ENCODE results near the gene GTF2IRD2. TPM values are rescaled to one million over a fixed set of nuclear protein-coding genes. Genes with fewer than 3 reads are reported as not detected.
"Not testable (repeated sequence)": the region's sequence is repeated elsewhere in the genome, so short reads cannot be mapped to it uniquely, and the experiment has no call there.

GTF2IRD2 gene
- total and polyA plus RNA-seq, 10 of the 15 experiments (the other 5 are each of a cell fraction or from before 2014, with no cell fraction given) = 2.9 to 16.6 (median 5.8) TPM

DNA sequence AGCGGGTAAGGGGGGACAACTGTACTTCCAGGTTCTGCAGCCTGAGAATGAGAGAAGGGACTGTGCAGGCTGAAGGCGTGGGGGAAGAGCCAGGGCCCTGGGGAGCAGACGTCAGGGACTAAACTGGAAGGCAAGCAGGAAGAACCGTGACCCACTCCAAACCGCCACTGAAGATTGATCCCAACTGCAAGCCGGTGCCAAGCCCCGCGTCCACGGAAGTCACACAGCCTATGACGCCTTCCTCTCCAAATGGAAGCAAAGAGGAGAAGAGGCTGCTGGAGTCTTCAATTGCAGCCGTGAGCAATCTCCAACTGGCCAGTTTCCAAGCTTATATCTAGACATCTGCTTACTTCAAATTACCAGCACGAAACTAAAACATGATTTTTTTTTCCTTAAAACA is 1.6 kb downstream of the GTF2IRD2 start:
- CTCF ChIA-PET; RAD21 ChIA-PET (ENCODE audit: unreplicated experiment); H3K27ac ChIP-seq (ENCODE audit: control insufficient read depth, insufficient read depth); SMC1A ChIA-PET (ENCODE audit: uncharacterized antibody, unreplicated experiment); in situ Hi-C loops (cut with MboI); H4K20me1 ChIP-seq (ENCODE audit: control insufficient read depth, insufficient read depth); H3K9me3 ChIP-seq (replicated peaks; ENCODE audit: control insufficient read depth, insufficient read depth, low read length); H3K4me1 ChIP-seq (ENCODE audit: control insufficient read depth, insufficient read depth, low read length); DNase-seq (ENCODE audit: low read depth, low spot score); H3K4me3 ChIP-seq; H3K4me2 ChIP-seq (ENCODE audit: control insufficient read depth, insufficient read depth); H3K36me3 ChIP-seq (ENCODE audit: control insufficient read depth in 2 of 2, insufficient read depth in 2 of 2, low read length in 1 of 2); FAIRE-seq; H3K79me2 ChIP-seq (ENCODE audit: control insufficient read depth, insufficient read depth, low read length); intact Hi-C loops (cut with micrococcal nuclease; ENCODE audit: unreplicated experiment); POLR2A ChIA-PET; H2AFZ ChIP-seq (ENCODE audit: control insufficient read depth, low read depth, low read length); ATAC-seq; H3K27me3 ChIP-seq (replicated peaks in 1 of 2; ENCODE audit: control insufficient read depth in 2 of 2, insufficient read depth in 2 of 2, low read length in 1 of 2); H3K9ac ChIP-seq (ENCODE audit: control insufficient read depth, insufficient read depth, low read length); BruUV-seq (replicated peaks): not testable (repeated sequence)
- no CpG with 5 or more reads among the region's 12 CpGs for WGBS (ENCODE audit: insufficient coverage, insufficient replicate concordance, low lambda C conversion rate, missing lambda C conversion rate)

DNA sequence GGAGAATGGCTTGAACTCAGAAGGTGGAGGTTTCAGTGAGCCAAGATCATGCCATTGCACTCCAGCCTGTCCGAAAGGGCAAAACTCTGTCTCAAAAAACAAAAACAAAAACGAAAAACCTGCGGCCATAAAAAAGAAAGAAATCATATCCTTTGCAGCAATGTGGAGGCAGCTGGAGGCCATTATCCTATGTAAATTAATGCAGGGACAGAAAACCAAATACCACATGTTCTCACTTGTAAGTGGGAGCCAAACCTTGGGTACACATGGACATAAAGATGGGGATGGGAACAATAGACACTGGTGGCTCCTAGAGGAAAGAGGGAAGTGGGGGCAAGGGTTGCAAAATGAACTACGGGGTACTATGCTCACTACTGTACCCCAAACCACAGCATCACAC is 21.0 kb downstream of the GTF2IRD2 start:
- RAD21 ChIA-PET (ENCODE audit: unreplicated experiment) = not testable (repeated sequence)

DNA sequence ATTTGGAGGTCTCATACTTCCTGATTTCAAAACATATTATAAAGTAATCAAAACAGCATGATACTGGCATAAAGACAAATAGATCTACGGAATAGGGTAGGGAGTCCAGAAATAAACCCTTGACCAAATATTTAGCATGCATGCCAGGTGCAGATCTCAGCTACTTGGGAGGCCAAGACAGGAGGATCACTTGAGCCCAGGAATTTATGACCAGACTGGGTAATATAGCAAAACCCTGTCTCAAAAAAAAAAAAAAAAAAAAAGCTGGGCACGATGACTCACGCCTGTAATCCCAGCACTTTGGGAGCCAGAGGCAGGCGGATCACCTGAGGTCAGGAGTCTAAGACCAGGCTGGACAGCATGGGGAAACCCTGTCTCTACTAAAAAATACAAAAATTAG is 21.4 kb downstream of the GTF2IRD2 start:
- H3K36me3 ChIP-seq (ENCODE audit: control insufficient read depth in 2 of 2, insufficient read depth in 2 of 2, low read length in 1 of 2); POLR2A ChIA-PET; FAIRE-seq; H3K27me3 ChIP-seq (replicated peaks in 1 of 2; ENCODE audit: control insufficient read depth in 2 of 2, insufficient read depth in 2 of 2, low read length in 1 of 2); SMC1A ChIA-PET (ENCODE audit: uncharacterized antibody, unreplicated experiment); CTCF ChIA-PET; H3K9me3 ChIP-seq (replicated peaks; ENCODE audit: control insufficient read depth, insufficient read depth, low read length); RAD21 ChIA-PET (ENCODE audit: unreplicated experiment); in situ Hi-C loops (cut with MboI); H3K4me2 ChIP-seq (ENCODE audit: control insufficient read depth, insufficient read depth); ATAC-seq; H2AFZ ChIP-seq (ENCODE audit: control insufficient read depth, low read depth, low read length); H3K79me2 ChIP-seq (ENCODE audit: control insufficient read depth, insufficient read depth, low read length); DNase-seq (ENCODE audit: low read depth, low spot score); H3K27ac ChIP-seq (ENCODE audit: control insufficient read depth, insufficient read depth); H3K4me1 ChIP-seq (ENCODE audit: control insufficient read depth, insufficient read depth, low read length); H4K20me1 ChIP-seq (ENCODE audit: control insufficient read depth, insufficient read depth); H3K9ac ChIP-seq (ENCODE audit: control insufficient read depth, insufficient read depth, low read length); H3K4me3 ChIP-seq; BruUV-seq (replicated peaks); intact Hi-C loops (cut with micrococcal nuclease; ENCODE audit: unreplicated experiment): not testable (repeated sequence)
- WGBS (ENCODE audit: insufficient coverage, insufficient replicate concordance, low lambda C conversion rate, missing lambda C conversion rate) = 88% methylated on average over 1 of the region's 4 CpGs

More for the DNA sequence above, 21.0 kb downstream of the GTF2IRD2 start:
- POLR2A ChIA-PET; H3K9me3 ChIP-seq (replicated peaks; ENCODE audit: control insufficient read depth, insufficient read depth, low read length); H3K27me3 ChIP-seq (replicated peaks in 1 of 2; ENCODE audit: control insufficient read depth in 2 of 2, insufficient read depth in 2 of 2, low read length in 1 of 2); H2AFZ ChIP-seq (ENCODE audit: control insufficient read depth, low read depth, low read length); DNase-seq (ENCODE audit: low read depth, low spot score); H3K4me3 ChIP-seq; intact Hi-C loops (cut with micrococcal nuclease; ENCODE audit: unreplicated experiment); H3K4me1 ChIP-seq (ENCODE audit: control insufficient read depth, insufficient read depth, low read length); H3K27ac ChIP-seq (ENCODE audit: control insufficient read depth, insufficient read depth); ATAC-seq; H4K20me1 ChIP-seq (ENCODE audit: control insufficient read depth, insufficient read depth); H3K79me2 ChIP-seq (ENCODE audit: control insufficient read depth, insufficient read depth, low read length); SMC1A ChIA-PET (ENCODE audit: uncharacterized antibody, unreplicated experiment); H3K9ac ChIP-seq (ENCODE audit: control insufficient read depth, insufficient read depth, low read length); CTCF ChIA-PET; FAIRE-seq; BruUV-seq (replicated peaks); in situ Hi-C loops (cut with MboI); H3K36me3 ChIP-seq (ENCODE audit: control insufficient read depth in 2 of 2, insufficient read depth in 2 of 2, low read length in 1 of 2); H3K4me2 ChIP-seq (ENCODE audit: control insufficient read depth, insufficient read depth): not testable (repeated sequence)
- no CpG with 5 or more reads among the region's 4 CpGs for WGBS (ENCODE audit: insufficient coverage, insufficient replicate concordance, low lambda C conversion rate, missing lambda C conversion rate)

DNA sequence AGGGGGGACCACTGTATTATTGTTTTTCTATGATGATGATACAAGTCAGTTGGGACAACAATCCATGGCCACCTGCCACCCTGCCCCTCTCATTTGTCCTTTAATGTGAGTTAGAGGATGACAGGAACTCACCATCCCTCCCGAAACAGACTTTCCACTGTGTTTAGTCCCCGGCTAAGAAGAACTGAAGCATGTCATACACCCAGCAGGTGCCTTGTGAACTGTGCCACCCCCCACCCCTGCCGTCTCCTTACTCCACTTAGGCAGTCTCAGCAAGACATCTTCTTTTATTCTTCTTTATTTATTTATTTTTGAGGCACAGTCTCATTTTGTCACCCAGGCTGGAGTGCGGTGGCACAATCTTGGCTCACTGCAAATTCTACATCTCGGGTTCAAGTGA is 30.1 kb downstream of the GTF2IRD2 start:
- H3K9me3 ChIP-seq (replicated peaks; ENCODE audit: control insufficient read depth, insufficient read depth, low read length); intact Hi-C loops (cut with micrococcal nuclease; ENCODE audit: unreplicated experiment); BruUV-seq (replicated peaks); H4K20me1 ChIP-seq (ENCODE audit: control insufficient read depth, insufficient read depth); H3K27me3 ChIP-seq (replicated peaks in 1 of 2; ENCODE audit: control insufficient read depth in 2 of 2, insufficient read depth in 2 of 2, low read length in 1 of 2); H3K4me2 ChIP-seq (ENCODE audit: control insufficient read depth, insufficient read depth); POLR2A ChIA-PET; in situ Hi-C loops (cut with MboI); H3K36me3 ChIP-seq (ENCODE audit: control insufficient read depth in 2 of 2, insufficient read depth in 2 of 2, low read length in 1 of 2); ATAC-seq; DNase-seq (ENCODE audit: low read depth, low spot score); RAD21 ChIA-PET (ENCODE audit: unreplicated experiment); H3K9ac ChIP-seq (ENCODE audit: control insufficient read depth, insufficient read depth, low read length); FAIRE-seq; H2AFZ ChIP-seq (ENCODE audit: control insufficient read depth, low read depth, low read length); CTCF ChIA-PET; H3K27ac ChIP-seq (ENCODE audit: control insufficient read depth, insufficient read depth); H3K4me1 ChIP-seq (ENCODE audit: control insufficient read depth, insufficient read depth, low read length); H3K4me3 ChIP-seq; H3K79me2 ChIP-seq (ENCODE audit: control insufficient read depth, insufficient read depth, low read length); SMC1A ChIA-PET (ENCODE audit: uncharacterized antibody, unreplicated experiment): not testable (repeated sequence)
- WGBS (ENCODE audit: insufficient coverage, insufficient replicate concordance, low lambda C conversion rate, missing lambda C conversion rate) = no CpG with 5 or more reads among the region's 5 CpGs

All from GM12878 (cell line).